WERI-Rb-1 (cell line): ENCODE data around the gene FAM181A.

Source experiments
- DNase-seq: peaks from one replicate; pipeline ENCODE4 v3.0.0-alpha.2; 2020
- H3K27ac ChIP-seq: fragments of 250-450 bp; sonication (Bioruptor Pico); 2 replicates; pipeline ENCODE4 v1.5.1; 2020; ENCODE audit warnings: mild to moderate bottlenecking, moderate library complexity
- H3K27me3 ChIP-seq: fragments of 250-450 bp; sonication (Bioruptor Pico); 2 replicates; pipeline ENCODE4 v1.5.1; 2021; ENCODE audit warnings: mild to moderate bottlenecking, low read depth, moderate library complexity; ENCODE audit not compliant: insufficient read depth, severe bottlenecking
- H3K36me3 ChIP-seq: fragments of 250-450 bp; sonication (Bioruptor Pico); 2 replicates; pipeline ENCODE4 v1.5.1; 2020; ENCODE audit warnings: mild to moderate bottlenecking, moderate library complexity
- H3K4me3 ChIP-seq: 2 replicates; pipeline ENCODE4 v1.5.1; 2011; ENCODE audit warnings: low read depth, mild to moderate bottlenecking, control low read depth, low read length
- H3K9me3 ChIP-seq: fragments of 250-450 bp; sonication (Bioruptor Pico); 2 replicates; pipeline ENCODE4 v1.5.1; 2021; ENCODE audit warnings: mild to moderate bottlenecking, moderate library complexity; ENCODE audit not compliant: severe bottlenecking
- CTCF ChIP-seq: IDR thresholded peaks from 2 replicates; pipeline ENCODE4 v1.5.1; 2011; ENCODE audit warnings: low read depth, mild to moderate bottlenecking, control low read depth, inconsistent platforms, low read length

The FAM181A gene

GRCh38 chr14:93939304-93940229 is 12.4 kb downstream of the FAM181A start:
- Histone ChIP-seq H3K4me3 (peak overlapping the region; percentile 24; the same call in 1 of the 2 replicates), H3K36me3 (no peaks in the 10 kb centered on the region), H3K27ac (no peak overlapping the region), H3K27me3 (no peaks in the 10 kb centered on the region), H3K9me3 (no peaks in the 10 kb centered on the region)
- peak; percentile 88 for DNase-seq
- peak; percentile 76 for TF ChIP-seq CTCF

- Histone ChIP-seq H3K27ac (no peak overlapping the region), H3K36me3 (no peaks in the 10 kb centered on the region), H3K4me3 (no peak overlapping the region), H3K27me3 (no peaks in the 10 kb centered on the region), H3K9me3 (no peaks in the 10 kb centered on the region)
- DNase-seq, result no peak
- TF ChIP-seq CTCF, result no peak
These were observed 13.3 kb downstream of the FAM181A start for GRCh38 chr14:93940437-93940836.

GRCh38 chr14:93941293-93941910 is 14.3 kb downstream of the FAM181A start:
- Histone ChIP-seq H3K27ac (no peak overlapping the region), H3K27me3 (no peaks in the 10 kb centered on the region), H3K36me3 (no peaks in the 10 kb centered on the region), H3K4me3 (no peak overlapping the region), H3K9me3 (no peaks in the 10 kb centered on the region)
- DNase-seq, result no peak
- TF ChIP-seq CTCF, result no peak

- DNase-seq, result no peak
- H3K27me3 ChIP-seq, result no peaks in the 10 kb centered on the region
- no peak overlapping the region for H3K4me3 ChIP-seq
- TF ChIP-seq CTCF, result no peak
- no peak overlapping the region for H3K27ac ChIP-seq
- H3K36me3 ChIP-seq, result no peaks in the 10 kb centered on the region
- no peaks in the 10 kb centered on the region for H3K9me3 ChIP-seq
These were observed 15.9 kb downstream of the FAM181A start for GRCh38 chr14:93943052-93943451.

GRCh38 chr14:93943930-93944329 is 16.8 kb downstream of the FAM181A start:
- DNase-seq, result no peak
- Histone ChIP-seq H3K27me3 (no peaks in the 10 kb centered on the region), H3K27ac (no peak overlapping the region), H3K36me3 (no peaks in the 10 kb centered on the region), H3K4me3 (no peak overlapping the region), H3K9me3 (no peaks in the 10 kb centered on the region)
- TF ChIP-seq CTCF, result no peak
